ENCODE results near the gene BICC1. TPM values are rescaled to one million over a fixed set of nuclear protein-coding genes. Genes with fewer than 3 reads are reported as not detected.

BICC1 gene
- total and polyA plus RNA-seq, 2 of the 4 experiments (the other 2 are of a cell fraction), result 5.7 to 42.5 TPM

DNA sequence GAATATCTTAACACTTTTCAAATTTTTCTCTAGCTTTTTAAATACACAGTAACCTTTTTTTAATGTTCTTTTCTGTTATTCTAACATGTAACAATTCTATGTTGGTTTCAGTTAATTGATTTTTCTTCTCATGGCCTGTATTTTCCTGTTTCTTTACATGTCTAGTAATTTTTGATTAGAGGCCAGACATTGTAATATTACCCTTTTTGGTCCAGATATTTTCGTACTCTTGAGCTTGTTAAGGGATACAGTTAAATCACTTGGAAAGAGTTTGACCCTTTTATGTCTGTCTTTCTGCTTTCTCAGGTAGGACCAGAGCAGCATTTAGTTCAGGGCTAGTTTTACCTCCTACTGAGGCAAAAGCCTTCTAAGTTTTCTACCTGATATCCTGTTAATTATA, 45.0 kb downstream of the BICC1 start:
- no peak overlapping the region for H2BK5ac ChIP-seq (ENCODE audit: low read depth, low read length, poor library complexity, severe bottlenecking)
- no peak overlapping the region for H2AK5ac ChIP-seq (ENCODE audit: low read depth, low read length)
- DNase-seq, result no peak
- H4K5ac ChIP-seq (ENCODE audit: low read depth, low read length), result no peak overlapping the region
- no peak overlapping the region for H2AFZ ChIP-seq (replicated peaks; ENCODE audit: low read length, poor library complexity)
- H3K27ac ChIP-seq (ENCODE audit: insufficient read depth, low read length), result no peak overlapping the region
- dilution Hi-C loops (cut with HindIII; ENCODE audit: low sequenced_read_pairs, unreplicated experiment) (no loop called here), intact Hi-C loops (cut with micrococcal nuclease) (loop anchor here (2.0 kb wide), 1 partner anchor 15 kb away; no protein-coding TSS in a partner anchor), in situ Hi-C loops (cut with MboI; ENCODE audit: low sequenced_read_pairs) (no loop called here)
- H3K36me3 ChIP-seq (ENCODE audit: control insufficient read depth, insufficient read depth, low read length), result no peaks in the 10 kb centered on the region
- peaks cover 3% of the 10 kb centered on the region for H3K9me3 ChIP-seq (ENCODE audit: control insufficient read depth, insufficient read depth, low read length)
- BruUV-seq (replicated peaks), result no TSS peak
- TF ChIP-seq SMC3 (IDR thresholded peaks at IDR 0.05; ENCODE audit: low read depth, low read length), result no peak
- TF ChIP-seq, protein P1, sequence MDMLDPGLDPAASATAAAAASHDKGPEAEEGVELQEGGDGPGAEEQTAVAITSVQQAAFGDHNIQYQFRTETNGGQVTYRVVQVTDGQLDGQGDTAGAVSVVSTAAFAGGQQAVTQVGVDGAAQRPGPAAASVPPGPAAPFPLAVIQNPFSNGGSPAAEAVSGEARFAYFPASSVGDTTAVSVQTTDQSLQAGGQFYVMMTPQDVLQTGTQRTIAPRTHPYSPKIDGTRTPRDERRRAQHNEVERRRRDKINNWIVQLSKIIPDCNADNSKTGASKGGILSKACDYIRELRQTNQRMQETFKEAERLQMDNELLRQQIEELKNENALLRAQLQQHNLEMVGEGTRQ (IDR thresholded peaks at IDR 0.05; ENCODE audit: low read depth, low read length), result no peak
- ChIA-PET POLR2A (ENCODE audit: unreplicated experiment) (interaction anchor here (0.6 kb wide), 1 partner anchor 216 kb away, joined by 5 read pairs; no protein-coding TSS in a partner anchor), CTCF (no interaction called here)
- no peak overlapping the region for H3K4me2 ChIP-seq (ENCODE audit: low read depth, low read length)
- no peaks in the 10 kb centered on the region; the same call in 1 of the 2 replicates for H3K9me1 ChIP-seq (ENCODE audit: insufficient read depth, low read length)
- peaks cover 2% of the 10 kb centered on the region; the same call in 1 of the 2 replicates for H3K4me1 ChIP-seq (ENCODE audit: control insufficient read depth, insufficient read depth, low read length)
- H2BK20ac ChIP-seq (ENCODE audit: low read depth, low read length), result no peak overlapping the region
- peaks cover 13% of the 10 kb centered on the region for H4K20me1 ChIP-seq (ENCODE audit: insufficient read depth, low read length)
- no peak overlapping the region for H3K56ac ChIP-seq (ENCODE audit: extremely low read depth, insufficient read depth, low read length)
- H3K4ac ChIP-seq (ENCODE audit: low read depth, low read length), result no peak overlapping the region
- H4K8ac ChIP-seq (ENCODE audit: low read depth in 2 of 2, low read length in 2 of 2), result no peak overlapping the region
- H3K79me1 ChIP-seq (ENCODE audit: low read depth in 1 of 2, low read length in 2 of 2), result peaks cover 25 to 29% of the 10 kb centered on the region in 2 experiments
- H3K23ac ChIP-seq (ENCODE audit: low read depth, low read length), result no peak overlapping the region
- no peak overlapping the region for H2BK15ac ChIP-seq (ENCODE audit: low read depth, low read length)
- no peaks in the 10 kb centered on the region for H3K27me3 ChIP-seq (ENCODE audit: control insufficient read depth, insufficient read depth, low read length)
- no peak overlapping the region for H3K18ac ChIP-seq (ENCODE audit: low read depth, low read length)
- H3K4me3 ChIP-seq (ENCODE audit: insufficient read depth, low read depth, low read length), result no peak overlapping the region
- WGBS, 2 experiments (ENCODE audit: extremely low coverage in 2 of 2, insufficient read length in 1 of 2), result no CpG with 5 or more reads among the region's 1 CpG
- H4K91ac ChIP-seq (ENCODE audit: insufficient read depth, low read depth, low read length), result no peak overlapping the region
- H3K14ac ChIP-seq (replicated peaks; ENCODE audit: low read depth, low read length), result no peak overlapping the region
- no peak overlapping the region for H2AK9ac ChIP-seq (replicated peaks; ENCODE audit: low read depth, low read length, poor library complexity)
- H2BK120ac ChIP-seq (ENCODE audit: low read depth, low read length), result no peak overlapping the region
- ATAC-seq (ENCODE audit: low read depth), result no peak
- H3K9ac ChIP-seq (ENCODE audit: low read depth, low read length), result no peak overlapping the region

Data from IMR-90 (cell line).